ENCODE data around the gene EGR4.
A peak's percentile ranks its signal among the peaks of the same experiment; 100 is the strongest.
"Not testable (repeated sequence)": the region's sequence is repeated elsewhere in the genome, so short reads cannot be mapped to it uniquely, and the experiment has no call there.

Gene EGR4

DNA sequence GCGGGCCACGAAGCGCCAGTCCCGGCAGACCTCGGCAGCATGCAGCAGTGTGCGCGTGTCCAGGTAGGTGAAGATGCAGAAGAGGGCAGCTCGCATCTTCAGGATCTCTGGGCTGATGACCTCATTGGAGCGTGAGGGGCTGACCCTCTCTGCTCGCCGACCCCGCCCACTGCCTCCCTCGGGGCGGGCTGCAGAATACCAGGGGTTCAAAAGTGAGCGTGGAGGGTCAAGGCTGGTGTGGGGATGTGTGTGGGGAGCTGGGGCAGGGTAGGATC, 29.1 kb downstream of the EGR4 start:
- H3K4me3 ChIP-seq (ENCODE audit: control insufficient read depth, low read depth, low read length) = no peak overlapping the region
- DNase-seq (ENCODE audit: low read depth) = no peak
- TF ChIP-seq, protein P1, sequence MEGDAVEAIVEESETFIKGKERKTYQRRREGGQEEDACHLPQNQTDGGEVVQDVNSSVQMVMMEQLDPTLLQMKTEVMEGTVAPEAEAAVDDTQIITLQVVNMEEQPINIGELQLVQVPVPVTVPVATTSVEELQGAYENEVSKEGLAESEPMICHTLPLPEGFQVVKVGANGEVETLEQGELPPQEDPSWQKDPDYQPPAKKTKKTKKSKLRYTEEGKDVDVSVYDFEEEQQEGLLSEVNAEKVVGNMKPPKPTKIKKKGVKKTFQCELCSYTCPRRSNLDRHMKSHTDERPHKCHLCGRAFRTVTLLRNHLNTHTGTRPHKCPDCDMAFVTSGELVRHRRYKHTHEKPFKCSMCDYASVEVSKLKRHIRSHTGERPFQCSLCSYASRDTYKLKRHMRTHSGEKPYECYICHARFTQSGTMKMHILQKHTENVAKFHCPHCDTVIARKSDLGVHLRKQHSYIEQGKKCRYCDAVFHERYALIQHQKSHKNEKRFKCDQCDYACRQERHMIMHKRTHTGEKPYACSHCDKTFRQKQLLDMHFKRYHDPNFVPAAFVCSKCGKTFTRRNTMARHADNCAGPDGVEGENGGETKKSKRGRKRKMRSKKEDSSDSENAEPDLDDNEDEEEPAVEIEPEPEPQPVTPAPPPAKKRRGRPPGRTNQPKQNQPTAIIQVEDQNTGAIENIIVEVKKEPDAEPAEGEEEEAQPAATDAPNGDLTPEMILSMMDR (conservative IDR thresholded peaks at IDR 0.05; ENCODE audit: control insufficient read depth, insufficient read depth, low read depth, low read length) = no peak

DNA sequence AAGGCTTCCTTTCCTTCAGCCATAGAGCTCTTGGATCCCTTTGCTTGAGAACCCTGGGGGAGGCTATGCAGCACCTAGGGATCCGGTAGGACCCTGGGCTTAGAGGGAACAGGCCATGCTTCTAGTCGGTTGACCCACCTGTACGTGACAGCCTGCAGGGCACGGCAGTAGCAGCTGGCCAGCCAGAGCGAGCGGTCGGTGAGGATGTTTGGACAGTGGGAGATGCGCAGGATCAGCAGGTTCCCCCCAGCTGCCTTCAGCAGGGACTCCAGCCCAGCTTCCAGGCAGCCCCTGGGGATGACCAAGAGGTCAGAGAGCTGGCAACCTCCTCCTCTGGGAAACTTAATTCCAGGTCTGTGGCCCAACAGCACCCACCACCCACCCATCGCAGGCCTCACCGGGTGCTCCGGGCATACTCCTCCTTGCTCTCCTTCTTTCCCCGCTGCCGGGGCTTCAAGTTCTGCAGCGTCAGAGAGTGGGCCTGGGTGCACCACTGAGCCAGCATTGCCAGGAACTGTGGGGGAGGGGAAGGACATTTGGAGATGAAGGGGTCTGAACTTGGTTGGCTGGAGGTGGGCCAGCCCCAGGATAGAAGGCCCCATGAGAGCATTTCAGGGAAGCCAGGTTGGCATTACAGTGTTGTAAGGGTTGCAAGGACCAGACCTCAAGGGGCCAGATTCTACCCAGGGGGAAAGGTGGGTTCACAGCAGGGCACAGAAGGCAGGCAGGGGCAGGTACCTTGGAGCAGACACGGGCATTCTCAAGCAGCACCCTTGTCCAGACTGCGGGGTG, 29.6 kb downstream of the EGR4 start:
- H3K4me3 ChIP-seq (ENCODE audit: control insufficient read depth, low read depth, low read length) = no peak overlapping the region
- TF ChIP-seq, protein P1 (conservative IDR thresholded peaks at IDR 0.05; ENCODE audit: control insufficient read depth, insufficient read depth, low read depth, low read length) = no peak
- DNase-seq (ENCODE audit: low read depth) = no peak

DNA sequence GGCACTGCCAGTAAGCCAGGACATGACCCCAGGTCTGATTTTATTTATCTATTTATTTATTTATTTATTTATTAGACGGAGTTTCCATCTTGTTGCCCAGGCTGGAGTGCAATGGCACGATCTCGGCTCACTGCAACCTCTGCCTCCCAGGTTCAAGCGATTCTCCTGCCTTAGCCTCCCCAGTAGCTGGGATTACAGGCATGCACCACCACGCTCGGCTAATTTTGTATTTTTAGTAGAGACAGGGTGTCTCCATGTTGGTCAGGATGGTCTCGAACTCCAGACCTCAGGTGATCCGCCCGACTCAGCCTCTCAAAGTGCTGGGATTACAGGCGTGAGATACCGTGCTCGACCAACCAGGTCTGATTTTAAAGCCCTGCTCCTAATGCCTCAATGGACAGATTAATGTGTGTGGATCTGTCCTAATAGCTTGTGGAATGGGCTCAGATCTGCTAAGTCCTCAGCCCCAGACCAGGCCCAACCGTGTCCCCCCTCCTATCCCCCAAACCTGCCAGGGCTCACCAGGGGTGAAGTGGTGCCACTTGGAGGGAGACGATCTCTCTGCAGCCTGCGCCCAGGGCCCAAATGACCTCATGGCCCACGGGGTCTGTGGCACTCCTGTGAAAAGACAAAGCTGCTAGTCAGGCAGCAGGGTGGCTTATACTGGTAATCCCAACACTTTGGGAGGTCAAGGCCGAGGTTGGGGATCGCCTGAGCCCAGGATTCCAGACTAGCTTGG, 30.5 kb downstream of the EGR4 start:
- not testable (repeated sequence) for DNase-seq (ENCODE audit: low read depth); H3K4me3 ChIP-seq (ENCODE audit: control insufficient read depth, low read depth, low read length)

DNA sequence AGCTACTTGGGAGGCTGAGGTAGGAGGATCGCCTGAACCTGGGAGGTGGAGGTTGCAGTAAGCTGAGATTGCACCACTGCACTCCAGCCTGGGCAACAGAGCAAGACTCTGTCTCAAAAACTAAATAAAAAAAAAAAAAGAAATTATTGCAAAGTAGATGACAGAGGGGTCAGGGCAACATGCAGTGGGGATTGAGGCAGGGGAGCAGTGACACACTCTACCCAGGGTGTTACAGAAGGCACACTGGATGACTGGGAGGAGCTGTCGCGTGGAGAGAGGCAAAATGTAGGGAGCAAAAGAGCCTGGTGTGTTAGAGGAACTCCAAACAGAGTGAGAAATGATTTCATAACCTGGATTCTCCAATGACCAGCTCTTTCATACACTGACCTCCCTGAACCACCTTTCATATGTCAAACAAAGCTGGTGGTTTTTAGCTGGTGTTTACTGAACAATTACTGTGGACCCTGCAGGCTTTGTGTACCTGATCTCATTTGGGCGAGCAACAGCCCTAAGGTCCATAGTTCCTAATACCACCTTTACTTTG, 31.2 kb downstream of the EGR4 start:
- no peak overlapping the region for H3K4me3 ChIP-seq (ENCODE audit: control insufficient read depth, low read depth, low read length)
- TF ChIP-seq, protein P1 (conservative IDR thresholded peaks at IDR 0.05; ENCODE audit: control insufficient read depth, insufficient read depth, low read depth, low read length) = no peak
- no peak for DNase-seq (ENCODE audit: low read depth)

DNA sequence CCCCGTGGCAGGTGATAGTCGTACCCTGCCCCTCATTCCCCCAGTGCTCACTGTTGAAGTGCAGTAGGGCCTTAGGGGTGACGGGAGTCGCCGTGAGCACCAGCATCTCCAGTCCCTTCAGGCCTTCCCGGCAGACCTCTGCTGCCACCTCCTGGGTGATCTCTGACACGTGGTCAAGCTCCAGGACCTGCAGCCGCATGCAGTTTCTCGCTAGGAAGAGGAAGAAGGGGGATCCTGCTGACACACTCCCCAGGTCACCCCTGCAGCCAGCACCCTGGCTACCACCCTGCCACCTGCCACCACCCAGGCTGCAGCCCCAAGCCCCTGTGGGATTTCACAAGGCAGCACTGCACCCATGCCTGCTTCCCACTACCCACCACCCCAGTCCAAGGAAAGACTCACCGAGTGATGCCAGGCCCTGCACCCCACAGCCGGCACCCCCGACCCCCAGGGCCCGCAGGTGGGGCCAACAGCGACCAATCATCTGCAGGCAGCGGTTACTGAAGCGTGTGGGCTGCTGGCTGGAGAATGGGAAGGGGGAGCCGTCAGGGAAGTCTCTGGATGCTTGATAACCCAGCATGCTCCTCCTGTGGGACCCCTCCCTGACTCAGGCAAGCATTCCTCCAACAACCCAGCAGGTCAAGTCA, 32.9 kb downstream of the EGR4 start:
- TF ChIP-seq, protein P1 (conservative IDR thresholded peaks at IDR 0.05; ENCODE audit: control insufficient read depth, insufficient read depth, low read depth, low read length) = peak; percentile 53
- peak; percentile 49 for DNase-seq (ENCODE audit: low read depth)
- H3K4me3 ChIP-seq (ENCODE audit: control insufficient read depth, low read depth, low read length) = no peak overlapping the region

DNA sequence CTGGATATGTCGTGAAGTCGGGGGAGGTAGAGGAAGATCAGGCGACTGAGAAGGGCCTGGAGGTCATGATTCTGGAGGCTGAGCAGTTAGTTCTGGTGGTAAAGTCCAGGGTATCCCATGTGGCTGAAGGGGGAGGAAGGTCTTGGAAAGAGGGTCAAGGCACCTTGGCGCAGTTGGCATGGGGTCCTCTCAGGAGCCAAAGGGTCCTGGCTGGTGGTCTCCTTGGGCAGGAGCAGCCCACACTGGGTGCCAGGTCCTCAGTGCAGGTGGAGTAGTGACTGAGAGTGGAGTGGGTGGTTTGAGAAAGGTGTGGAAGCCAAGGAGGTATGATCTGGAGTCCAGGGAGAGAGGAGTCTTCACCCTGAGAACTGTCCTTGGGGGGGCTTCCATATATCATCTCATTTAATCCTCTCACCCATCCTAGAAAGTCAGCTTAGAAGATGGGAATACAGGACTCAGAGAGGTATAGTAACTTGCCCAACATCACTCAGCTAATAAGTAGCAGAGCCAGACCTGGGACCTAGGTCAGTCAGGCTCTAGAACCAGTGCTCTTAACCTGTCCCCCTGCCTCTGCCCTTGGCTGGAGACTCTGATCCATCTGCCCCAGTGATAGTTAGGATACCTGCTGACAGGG, 33.5 kb downstream of the EGR4 start:
- TF ChIP-seq, protein P1 (conservative IDR thresholded peaks at IDR 0.05; ENCODE audit: control insufficient read depth, insufficient read depth, low read depth, low read length) = no peak
- no peak for DNase-seq (ENCODE audit: low read depth)
- H3K4me3 ChIP-seq (ENCODE audit: control insufficient read depth, low read depth, low read length) = no peak overlapping the region

Measured in fibroblast of mammary gland (primary cell).